GM13977 (cell line): ENCODE measurements around the gene PKD1L1.

Experiments used
- DNase-seq: peaks from one replicate; pipeline ENCODE4 v3.0.0; 2012; ENCODE audit warnings: low spot score
- CTCF ChIP-seq: IDR thresholded peaks from 2 replicates; pipeline ENCODE4 v1.5.1; 2012; ENCODE audit warnings: mild to moderate bottlenecking, control low read depth; ENCODE audit not compliant: insufficient read depth; ENCODE audit errors: extremely low read depth, missing control alignments
- in situ Hi-C: fragments of 300-500 bp; cut with MboI; formaldehyde crosslinking; loops from one replicate; pipeline ENCODE4 v1.12.0; 2022; ENCODE audit warnings: low sequenced_read_pairs, low pct_unique_long_range_greater_than_20kb, mixed read lengths, inconsistent platforms; ENCODE audit not compliant: unreplicated experiment

Gene PKD1L1

DNA sequence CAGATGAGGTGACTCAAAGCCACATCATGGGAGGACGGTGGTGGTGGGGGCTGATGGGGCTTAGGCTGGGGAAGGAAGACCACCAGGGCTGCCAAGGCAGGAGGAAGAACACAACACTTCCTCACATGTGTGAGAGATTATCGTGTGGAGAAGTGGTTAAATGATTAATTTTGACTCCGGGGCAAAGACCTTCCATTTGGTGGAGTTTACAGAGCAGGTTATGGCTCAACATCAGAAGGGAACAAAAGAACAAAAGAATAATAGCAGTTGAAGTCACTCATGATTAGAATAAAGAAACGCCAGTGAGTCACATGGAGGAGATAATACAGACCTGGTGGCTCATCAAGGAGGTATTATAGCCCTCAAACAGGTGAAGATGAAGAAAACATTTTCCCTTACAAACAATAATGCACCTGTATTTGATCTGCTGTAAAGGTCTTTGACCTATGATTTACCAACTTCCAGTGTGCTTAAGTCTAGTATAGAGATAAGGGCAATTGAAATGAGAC is 170.1 kb downstream of the PKD1L1 start:
- no peak for TF ChIP-seq CTCF
- in situ Hi-C loops, result no loop called here
- no peak for DNase-seq

GRCh38 chr7:47777531-47778152 is 170.6 kb downstream of the PKD1L1 start:
- in situ Hi-C loops, result no loop called here
- DNase-seq, result no peak
- no peak for TF ChIP-seq CTCF

- in situ Hi-C loops, result no loop called here
- no peak for DNase-seq
- no peak for TF ChIP-seq CTCF
Measured at GRCh38 chr7:47776335-47776734, 171.9 kb downstream of the PKD1L1 start.

DNA sequence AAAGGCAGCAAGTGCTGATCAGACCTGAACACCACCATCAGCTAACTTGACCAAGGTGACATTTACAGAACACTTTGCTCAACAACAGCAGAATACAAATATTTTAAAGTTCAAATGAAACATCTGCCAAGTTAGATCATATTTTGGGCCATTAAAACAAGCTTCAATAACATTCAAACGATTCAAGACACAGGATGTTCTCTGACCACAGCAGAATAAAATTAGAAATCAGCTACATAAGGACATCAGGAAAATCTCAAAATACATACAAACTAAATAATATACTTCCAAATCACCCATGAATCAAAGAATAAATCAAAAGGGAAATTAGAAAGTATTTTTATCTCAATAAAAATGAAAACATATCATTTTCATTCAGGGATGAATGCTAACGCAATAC is 173.0 kb downstream of the PKD1L1 start:
- DNase-seq, result no peak
- in situ Hi-C loops, result no loop called here
- no peak for TF ChIP-seq CTCF

DNA sequence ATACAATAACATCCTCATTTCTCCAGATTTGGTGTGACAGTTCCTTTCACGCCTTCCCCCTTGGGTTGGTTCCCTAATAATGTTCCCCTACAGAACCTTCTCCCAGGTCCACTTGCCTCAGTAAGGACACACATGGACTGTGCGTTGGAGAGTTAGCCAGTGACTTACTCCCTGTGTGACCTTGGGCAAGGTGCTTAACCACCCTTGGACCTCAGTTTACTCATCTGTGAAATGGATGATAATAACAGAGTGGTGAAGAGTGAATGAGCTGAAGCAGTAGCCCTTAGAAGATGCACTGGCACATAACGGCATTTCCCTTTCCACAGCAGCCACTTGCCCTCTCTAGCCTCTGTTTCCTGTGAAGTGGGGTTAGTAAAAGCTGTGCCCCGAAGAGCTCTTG is 175.8 kb downstream of the PKD1L1 start:
- TF ChIP-seq CTCF, result no peak

DNA sequence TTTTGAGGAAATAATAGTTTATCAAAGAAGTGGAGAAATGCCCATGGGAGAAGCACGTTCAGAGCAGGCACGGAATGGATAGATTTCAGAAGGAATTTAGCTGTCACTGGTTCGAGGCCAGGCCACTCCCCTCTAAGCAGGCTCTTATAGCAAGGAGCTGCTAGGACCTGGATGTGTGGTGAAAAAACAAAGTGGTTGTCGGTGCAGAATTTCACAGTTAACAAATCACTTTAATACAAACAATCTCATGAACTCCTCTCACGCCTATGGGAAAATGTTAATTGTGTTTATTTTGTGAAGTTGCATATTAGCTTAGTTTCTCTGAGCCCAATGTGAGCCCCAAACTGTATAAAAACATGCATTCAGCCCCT is 176.3 kb downstream of the PKD1L1 start:
- no peak for DNase-seq
- no peak for TF ChIP-seq CTCF
- in situ Hi-C loops, result no loop called here

More for the DNA sequence above, 175.8 kb downstream of the PKD1L1 start:
- no peak for DNase-seq
- in situ Hi-C loops, result no loop called here
